GM18858 (cell line): ENCODE data around the gene ADI1.
"Not testable (repeated sequence)": the region's sequence is repeated elsewhere in the genome, so short reads cannot be mapped to it uniquely, and the experiment has no call there.

ENCODE experiments used
- ATAC-seq: cut with Tn5 transposase; IDR thresholded peaks from one replicate; pipeline ENCODE4 v1.9.1; 2021; ENCODE audit not compliant: unreplicated experiment

Gene ADI1

GRCh38 chr2:3450385-3451010 lies 68.8 kb downstream of the ADI1 start:
- no peak for ATAC-seq

GRCh38 chr2:3449936-3450335 lies 69.4 kb downstream of the ADI1 start:
- ATAC-seq: no peak

- no peak for ATAC-seq
Observed at GRCh38 chr2:3449086-3449485, 70.2 kb downstream of the ADI1 start.

GRCh38 chr2:3448441-3448911 lies 70.9 kb downstream of the ADI1 start:
- ATAC-seq: not testable (repeated sequence)

GRCh38 chr2:3447789-3448317 lies 71.5 kb downstream of the ADI1 start:
- ATAC-seq: no peak
